Stimulated activated naive CD4-positive, alpha-beta T cell treated with Interleukin-2 at 50 U/mL for 16 hours (primary cell): ENCODE results near the gene COL6A1.
"Not testable (repeated sequence)": the region's sequence is repeated elsewhere in the genome, so short reads cannot be mapped to it uniquely, and the experiment has no call there.

Source experiments
- DNase-seq: peaks from one replicate; lab custom pipeline; 2025; lab: John Stamatoyannopoulos, UW

The COL6A1 gene

DNA sequence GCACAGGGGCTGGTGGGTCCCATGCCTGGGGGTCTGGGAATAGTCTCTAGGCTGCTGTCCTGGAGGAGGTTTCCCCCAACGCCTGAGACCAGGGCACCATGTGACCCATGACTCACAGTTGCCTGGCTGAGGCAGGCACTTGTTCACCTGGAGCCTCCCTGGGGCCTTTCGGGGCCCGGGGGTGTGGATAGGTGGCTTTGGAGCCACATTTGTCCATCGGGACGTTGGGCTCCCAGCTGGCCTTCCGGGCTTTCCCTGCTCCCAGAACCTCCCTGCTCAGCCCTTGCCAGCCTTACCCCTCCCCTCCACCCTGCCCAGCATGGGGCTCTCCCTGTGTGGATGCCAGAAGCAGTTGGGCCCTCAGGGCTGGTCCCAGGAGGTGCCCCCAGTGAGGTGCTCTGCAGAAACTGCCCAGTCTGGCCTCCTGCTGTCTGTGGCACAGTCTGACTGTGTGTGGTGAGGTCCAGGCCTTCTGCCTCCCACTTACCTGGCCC lies 14.2 kb downstream of the COL6A1 start:
- DNase-seq, result no peak

- DNase-seq, result no peak
Measured at GRCh38 chr21:45996311-45997204, 15.0 kb downstream of the COL6A1 start.

GRCh38 chr21:45997205-45997494 lies 15.6 kb downstream of the COL6A1 start:
- no peak for DNase-seq

DNA sequence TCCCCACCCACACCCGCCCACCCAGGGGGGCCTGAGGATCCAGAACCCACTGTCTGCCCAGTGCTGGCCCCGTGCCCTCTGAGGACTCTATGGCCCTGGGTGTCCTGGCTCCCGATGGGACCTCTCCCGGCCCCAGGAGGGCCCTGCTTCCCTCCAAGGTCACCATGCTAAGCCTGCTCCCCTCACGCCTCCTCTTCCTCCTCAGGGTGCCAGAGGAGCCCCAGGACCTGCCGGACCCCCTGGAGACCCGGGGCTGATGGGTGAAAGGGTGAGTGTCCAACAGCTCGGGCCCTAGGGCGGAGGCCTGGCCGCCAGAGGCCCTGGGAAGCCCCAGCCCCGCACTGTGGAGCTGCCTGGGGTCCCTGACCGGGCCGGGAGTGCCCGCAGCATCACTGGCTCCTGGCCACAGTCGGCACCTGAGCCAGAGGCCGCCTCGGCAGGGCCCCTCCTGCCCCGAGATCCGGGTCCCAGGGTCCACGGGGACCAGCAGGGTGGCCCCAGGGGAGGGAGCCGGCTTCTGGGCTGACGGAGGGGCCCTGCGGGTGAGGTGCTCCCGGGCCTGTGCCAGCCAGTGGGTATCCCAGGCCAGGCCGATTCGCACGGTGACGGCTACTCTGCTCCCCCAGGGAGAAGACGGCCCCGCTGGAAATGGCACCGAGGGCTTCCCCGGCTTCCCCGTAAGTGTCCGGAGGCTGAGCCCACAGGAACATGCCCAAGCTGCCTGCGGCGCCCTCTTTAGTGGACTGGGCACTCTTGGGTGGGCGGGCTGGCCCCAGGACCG lies 16.1 kb downstream of the COL6A1 start:
- no peak for DNase-seq

GRCh38 chr21:45998276-45998701 lies 16.7 kb downstream of the COL6A1 start:
- DNase-seq, result no peak

DNA sequence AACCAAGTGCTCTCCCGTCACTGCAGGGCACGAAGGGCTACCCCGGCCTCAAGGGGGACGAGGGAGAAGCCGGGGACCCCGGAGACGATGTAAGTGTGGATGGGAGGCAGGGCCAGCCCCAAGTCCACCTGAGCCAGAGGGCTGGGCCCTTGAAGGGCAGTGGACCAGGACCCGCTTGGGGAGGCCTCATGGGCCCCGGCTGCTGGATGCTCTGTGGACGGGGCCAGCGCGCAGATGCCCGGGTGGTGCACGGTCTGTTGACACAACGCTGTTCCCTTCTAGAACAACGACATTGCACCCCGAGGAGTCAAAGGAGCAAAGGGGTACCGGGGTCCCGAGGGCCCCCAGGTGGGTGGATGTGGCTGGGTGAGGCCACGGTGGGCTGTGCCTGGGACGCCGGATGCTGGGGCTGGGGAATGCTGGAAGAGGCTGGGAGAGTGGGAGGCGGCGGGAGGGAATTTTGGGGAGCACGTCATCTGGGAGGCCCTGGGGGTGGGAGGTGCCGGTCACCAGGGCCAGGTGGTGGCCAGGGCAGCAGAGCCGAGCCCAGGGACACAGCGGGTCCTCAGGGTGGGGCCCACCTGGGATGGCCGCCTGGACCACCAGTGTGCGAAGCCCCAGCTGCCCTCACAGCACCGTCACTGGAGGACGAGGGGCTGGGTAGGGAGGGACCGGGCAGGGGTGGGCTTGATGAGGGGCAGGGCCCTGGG lies 17.5 kb downstream of the COL6A1 start:
- DNase-seq, result no peak

- DNase-seq, result no peak
Measured at GRCh38 chr21:45999581-46000181, 18.1 kb downstream of the COL6A1 start.

DNA sequence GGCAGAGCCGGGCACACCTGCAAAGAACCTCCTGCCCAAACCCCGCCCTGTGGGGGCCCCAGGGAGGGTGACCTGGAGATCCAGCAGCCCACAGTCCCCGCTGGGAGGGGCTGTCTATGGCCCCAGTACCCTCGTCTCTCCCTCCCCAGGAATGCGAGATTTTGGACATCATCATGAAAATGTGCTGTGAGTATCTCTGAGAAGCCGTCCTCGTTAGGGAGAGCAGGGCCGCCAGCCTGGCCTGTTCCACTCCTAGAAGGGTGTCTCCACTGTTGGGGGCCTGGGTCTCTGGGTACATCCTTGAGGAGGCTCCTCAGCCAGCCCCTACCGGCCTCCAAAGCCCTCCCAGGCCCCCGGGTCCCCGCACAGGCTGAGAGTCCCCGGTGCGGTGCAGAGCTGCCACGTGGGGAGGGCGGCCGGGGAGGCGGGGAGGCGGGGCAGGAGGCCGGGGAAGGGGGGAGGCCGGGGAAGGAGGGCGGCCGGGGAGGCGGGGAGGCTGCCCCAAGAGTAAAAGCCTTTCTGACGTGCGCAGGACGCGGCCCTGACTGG lies 18.7 kb downstream of the COL6A1 start:
- DNase-seq, result no peak

GRCh38 chr21:46000731-46001641 lies 19.4 kb downstream of the COL6A1 start:
- DNase-seq, result no peak

DNA sequence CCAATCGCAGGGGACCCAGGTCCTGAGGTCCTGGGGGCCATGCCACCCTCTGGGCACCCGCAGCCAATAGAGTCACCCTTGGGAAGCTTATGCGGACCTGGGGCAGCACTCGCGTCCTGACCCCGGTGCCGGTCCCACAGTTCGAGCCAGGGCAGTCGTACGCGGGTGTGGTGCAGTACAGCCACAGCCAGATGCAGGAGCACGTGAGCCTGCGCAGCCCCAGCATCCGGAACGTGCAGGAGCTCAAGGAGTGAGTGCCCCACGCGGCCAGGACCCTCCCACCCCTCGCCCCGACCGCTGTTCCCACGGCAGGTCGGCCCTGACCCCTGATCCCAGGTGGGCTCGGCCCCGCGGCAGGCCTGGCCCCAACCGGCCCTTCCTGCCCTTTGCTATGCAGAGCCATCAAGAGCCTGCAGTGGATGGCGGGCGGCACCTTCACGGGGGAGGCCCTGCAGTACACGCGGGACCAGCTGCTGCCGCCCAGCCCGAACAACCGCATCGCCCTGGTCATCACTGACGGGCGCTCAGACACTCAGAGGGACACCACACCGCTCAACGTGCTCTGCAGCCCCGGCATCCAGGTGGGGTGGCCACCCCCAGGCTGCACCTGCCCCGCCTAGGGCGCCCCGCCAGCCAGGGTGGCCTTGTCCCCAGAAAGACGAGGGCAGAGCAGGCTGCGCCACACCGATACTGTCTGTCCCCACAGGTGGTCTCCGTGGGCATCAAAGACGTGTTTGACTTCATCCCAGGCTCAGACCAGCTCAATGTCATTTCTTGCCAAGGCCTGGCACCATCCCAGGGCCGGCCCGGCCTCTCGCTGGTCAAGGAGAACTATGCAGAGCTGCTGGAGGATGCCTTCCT lies 20.5 kb downstream of the COL6A1 start:
- DNase-seq, result no peak

- DNase-seq, result no peak
Measured at GRCh38 chr21:46002841-46003574, 21.4 kb downstream of the COL6A1 start.

DNA sequence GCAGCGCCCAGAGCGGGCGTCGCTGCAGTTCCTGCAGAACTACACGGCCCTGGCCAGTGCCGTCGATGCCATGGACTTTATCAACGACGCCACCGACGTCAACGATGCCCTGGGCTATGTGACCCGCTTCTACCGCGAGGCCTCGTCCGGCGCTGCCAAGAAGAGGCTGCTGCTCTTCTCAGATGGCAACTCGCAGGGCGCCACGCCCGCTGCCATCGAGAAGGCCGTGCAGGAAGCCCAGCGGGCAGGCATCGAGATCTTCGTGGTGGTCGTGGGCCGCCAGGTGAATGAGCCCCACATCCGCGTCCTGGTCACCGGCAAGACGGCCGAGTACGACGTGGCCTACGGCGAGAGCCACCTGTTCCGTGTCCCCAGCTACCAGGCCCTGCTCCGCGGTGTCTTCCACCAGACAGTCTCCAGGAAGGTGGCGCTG lies 22.0 kb downstream of the COL6A1 start:
- DNase-seq, result no peak

- no peak for DNase-seq
Measured at GRCh38 chr21:46004168-46004861, 22.7 kb downstream of the COL6A1 start.

DNA sequence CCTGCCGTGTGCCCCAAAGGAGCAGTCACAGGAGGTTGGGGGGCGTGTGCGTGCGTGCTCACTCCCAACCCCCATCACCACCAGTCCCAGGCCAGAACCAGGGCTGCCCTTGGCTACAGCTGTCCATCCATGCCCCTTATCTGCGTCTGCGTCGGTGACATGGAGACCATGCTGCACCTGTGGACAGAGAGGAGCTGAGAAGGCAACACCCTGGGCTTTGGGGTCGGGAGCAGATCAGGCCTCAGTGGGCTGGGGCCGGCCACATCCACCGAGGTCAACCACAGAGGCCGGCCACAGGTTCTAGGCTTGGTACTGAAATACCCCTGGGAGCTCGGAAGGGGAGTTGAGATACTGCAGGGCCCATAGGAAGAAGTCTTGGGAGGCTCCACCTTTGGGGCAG lies 23.5 kb downstream of the COL6A1 start:
- DNase-seq, result no peak

DNA sequence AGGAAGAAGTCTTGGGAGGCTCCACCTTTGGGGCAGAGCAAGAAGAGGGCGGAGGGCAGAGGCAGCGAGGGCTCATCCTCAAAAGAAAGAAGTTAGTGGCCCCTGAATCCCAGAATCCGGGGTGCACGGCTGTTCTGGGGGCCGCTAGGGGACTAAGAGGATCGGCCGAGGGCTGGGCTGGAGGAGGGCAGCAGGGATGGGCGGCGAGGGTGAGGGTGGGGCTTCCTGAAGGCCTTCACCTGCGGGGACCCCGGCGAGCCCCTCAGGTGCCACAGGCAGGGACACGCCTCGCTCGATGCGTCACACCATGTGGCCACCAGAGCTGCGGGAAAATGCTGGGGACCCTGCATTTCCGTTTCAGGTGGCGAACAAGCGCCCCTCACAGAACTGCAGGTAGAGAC lies 23.9 kb downstream of the COL6A1 start:
- DNase-seq, result no peak

DNA sequence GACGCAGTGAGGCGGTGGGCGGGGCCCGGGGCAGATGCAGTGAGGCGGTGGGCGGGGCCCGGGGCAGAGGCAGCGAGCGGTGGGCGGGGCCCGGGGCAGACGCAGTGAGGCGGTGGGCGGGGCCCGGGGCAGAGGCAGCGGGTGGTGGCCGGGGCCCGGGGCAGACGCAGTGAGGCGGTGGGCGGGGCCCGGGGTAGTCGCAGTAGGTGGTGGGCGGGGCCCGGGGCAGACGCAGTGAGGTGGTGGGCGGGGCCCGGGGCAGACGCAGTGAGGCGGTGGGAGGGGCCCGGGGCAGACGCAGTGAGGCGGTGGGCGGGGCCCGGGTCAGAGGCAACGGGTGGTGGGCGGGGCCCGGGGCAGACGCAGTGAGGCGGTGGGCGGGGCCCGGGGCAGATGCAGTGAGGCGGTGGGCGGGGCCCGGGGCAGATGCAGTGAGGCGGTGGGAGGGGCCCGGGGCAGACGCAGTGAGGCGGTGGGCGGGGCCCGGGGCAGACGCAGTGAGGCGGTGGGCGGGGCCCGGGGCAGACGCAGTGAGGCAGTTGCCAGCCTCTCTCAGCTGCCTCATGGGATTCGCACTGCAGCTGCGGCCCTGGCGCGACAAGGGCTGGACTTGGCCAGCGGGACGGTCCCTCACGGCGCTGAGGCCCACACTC lies 24.4 kb downstream of the COL6A1 start:
- not testable (repeated sequence) for DNase-seq

GRCh38 chr21:46006547-46007491 lies 25.2 kb downstream of the COL6A1 start:
- no peak for DNase-seq
